GM23338 (cell line): ENCODE results near the gene DHFR2.

Source experiments
- CREB1 ChIP-seq: fragments of 250-450 bp; sonication (Bioruptor Pico); IDR thresholded peaks from 2 replicates; pipeline ENCODE4 v1.5.0; 2020; ENCODE audit warnings: low read depth, mild to moderate bottlenecking, moderate library complexity
- CTCF ChIP-seq, 2 experiments: fragments of 200-600 bp in 1 of 2; sonication (generic) in 1 of 2; conservative IDR thresholded peaks; 2 replicates each; pipeline versions ENCODE4 v1.5.1 to v1.6.1; 2016 to 2017; ENCODE audit warnings: antibody characterized with exemption in 2 of 2, low read depth in 2 of 2, mild to moderate bottlenecking in 2 of 2, moderate library complexity in 1 of 2
- ETS1 ChIP-seq: IDR thresholded peaks from 2 replicates; pipeline ENCODE4 v1.6.1; 2016; ENCODE audit warnings: antibody characterized with exemption
- EZH2 ChIP-seq: fragments of 200-600 bp; sonication (generic); IDR thresholded peaks from one replicate; pipeline ENCODE4 v1.8.0; 2017; ENCODE audit warnings: antibody characterized with exemption, mild to moderate bottlenecking, low read depth; ENCODE audit not compliant: unreplicated experiment
- EZH2phosphoT487 ChIP-seq: fragments of 200-600 bp; sonication (generic); IDR thresholded peaks from one replicate; pipeline ENCODE4 v1.8.1; 2018; ENCODE audit warnings: antibody characterized with exemption; ENCODE audit not compliant: unreplicated experiment
- JUNB ChIP-seq: IDR thresholded peaks from one replicate; pipeline ENCODE4 v1.6.1; 2016; ENCODE audit warnings: antibody characterized with exemption; ENCODE audit not compliant: unreplicated experiment
- POLR2AphosphoS5 ChIP-seq: IDR thresholded peaks from 2 replicates; pipeline ENCODE4 v1.6.1; 2016; ENCODE audit warnings: antibody characterized with exemption, low read depth
- REST ChIP-seq: IDR thresholded peaks from one replicate; pipeline ENCODE4 v1.6.1; 2018; ENCODE audit warnings: antibody characterized with exemption; ENCODE audit not compliant: unreplicated experiment
- ZNF114 ChIP-seq: fragments of 250-450 bp; sonication (Bioruptor Pico); IDR thresholded peaks from 2 replicates; pipeline ENCODE4 v1.5.0; 2020; ENCODE audit warnings: mild to moderate bottlenecking, moderate library complexity
- ZNF462 ChIP-seq: fragments of 250-450 bp; sonication (Bioruptor Pico); IDR thresholded peaks from 2 replicates; pipeline ENCODE4 v1.5.0; 2020; ENCODE audit warnings: mild to moderate bottlenecking, moderate library complexity

- TF ChIP-seq CTCF (conservative IDR thresholded peaks at IDR 0.05; ENCODE audit: low read depth in 2 of 2) (no peak), REST (no peak), EZH2 (no peak), EZH2phosphoT487 (no peak), CREB1 (CRISPR knock-in tag) (no peak), POLR2AphosphoS5 (no peak), JUNB (no peak), ZNF114 (CRISPR knock-in tag) (no peak), ETS1 (no peak), ZNF462 (CRISPR knock-in tag) (no peak)
These were observed 13.4 kb downstream of the DHFR2 start for GRCh38 chr3:94049267-94049666.
